HPDE6-E6E7 (cell line): ENCODE results near the gene ISCU.
"Not testable (repeated sequence)": the region's sequence is repeated elsewhere in the genome, so short reads cannot be mapped to it uniquely, and the experiment has no call there.

ENCODE experiments used
- DNase-seq: peaks from one replicate; pipeline ENCODE4 v3.0.0; 2011; ENCODE audit warnings: missing footprints; ENCODE audit errors: extremely low spot score

ISCU gene

GRCh38 chr12:108543652-108544051, 18.7 kb upstream of the ISCU start:
- no peak for DNase-seq

GRCh38 chr12:108547686-108548085, 14.7 kb upstream of the ISCU start:
- DNase-seq, result no peak

- no peak for DNase-seq
Observed at GRCh38 chr12:108548954-108549521, 13.4 kb upstream of the ISCU start.

- DNase-seq, result no peak
Observed at GRCh38 chr12:108551535-108551934, 10.9 kb upstream of the ISCU start.

- no peak for DNase-seq
Observed at GRCh38 chr12:108553799-108554198, 8.6 kb upstream of the ISCU start.

GRCh38 chr12:108555383-108555782, 7.0 kb upstream of the ISCU start:
- not testable (repeated sequence) for DNase-seq

GRCh38 chr12:108559007-108559655, 3.3 kb upstream of the ISCU start:
- no peak for DNase-seq

- no peak for DNase-seq
Observed at GRCh38 chr12:108559748-108560147, 2.6 kb upstream of the ISCU start.

GRCh38 chr12:108560321-108560721, 2.1 kb upstream of the ISCU start:
- no peak for DNase-seq

- peak; percentile 73 for DNase-seq
Observed at GRCh38 chr12:108560752-108561719, 1.4 kb upstream of the ISCU start, which contains the start of gene SART3. TSS of gene SART3 (minus strand) at chr12:108561173. CDS start at chr12:108561154, 19 bp downstream.

GRCh38 chr12:108561852-108562347, 496 bp upstream of the ISCU start:
- DNase-seq, result no peak

GRCh38 chr12:108563136-108563803, 874 bp downstream of the ISCU start:
- peak; percentile 90 for DNase-seq

GRCh38 chr12:108563804-108564151, 1.4 kb downstream of the ISCU start:
- no peak for DNase-seq

- DNase-seq, result no peak
Observed at GRCh38 chr12:108564724-108565123, 2.3 kb downstream of the ISCU start.

- no peak for DNase-seq
Observed at GRCh38 chr12:108565146-108565545, 2.8 kb downstream of the ISCU start.

- peak; percentile 79 for DNase-seq
Observed at GRCh38 chr12:108565976-108566375, 3.6 kb downstream of the ISCU start.

GRCh38 chr12:108566452-108566851, 4.1 kb downstream of the ISCU start:
- DNase-seq, result no peak

GRCh38 chr12:108567406-108568337, 5.3 kb downstream of the ISCU start:
- no peak for DNase-seq

- DNase-seq, result no peak
Observed at GRCh38 chr12:108568338-108569154, 6.2 kb downstream of the ISCU start.
